ENCODE results near the gene GRID2. TPM values are rescaled to one million over a fixed set of nuclear protein-coding genes. Genes with fewer than 3 reads are reported as not detected.

The GRID2 gene
- total RNA-seq, 1 donor: 0.63 TPM

- H3K4me3 ChIP-seq (ENCODE audit: low read depth, low read length): no peak overlapping the region
- DNase-seq (ENCODE audit: low read depth): no peak
- TF ChIP-seq, protein P1, sequence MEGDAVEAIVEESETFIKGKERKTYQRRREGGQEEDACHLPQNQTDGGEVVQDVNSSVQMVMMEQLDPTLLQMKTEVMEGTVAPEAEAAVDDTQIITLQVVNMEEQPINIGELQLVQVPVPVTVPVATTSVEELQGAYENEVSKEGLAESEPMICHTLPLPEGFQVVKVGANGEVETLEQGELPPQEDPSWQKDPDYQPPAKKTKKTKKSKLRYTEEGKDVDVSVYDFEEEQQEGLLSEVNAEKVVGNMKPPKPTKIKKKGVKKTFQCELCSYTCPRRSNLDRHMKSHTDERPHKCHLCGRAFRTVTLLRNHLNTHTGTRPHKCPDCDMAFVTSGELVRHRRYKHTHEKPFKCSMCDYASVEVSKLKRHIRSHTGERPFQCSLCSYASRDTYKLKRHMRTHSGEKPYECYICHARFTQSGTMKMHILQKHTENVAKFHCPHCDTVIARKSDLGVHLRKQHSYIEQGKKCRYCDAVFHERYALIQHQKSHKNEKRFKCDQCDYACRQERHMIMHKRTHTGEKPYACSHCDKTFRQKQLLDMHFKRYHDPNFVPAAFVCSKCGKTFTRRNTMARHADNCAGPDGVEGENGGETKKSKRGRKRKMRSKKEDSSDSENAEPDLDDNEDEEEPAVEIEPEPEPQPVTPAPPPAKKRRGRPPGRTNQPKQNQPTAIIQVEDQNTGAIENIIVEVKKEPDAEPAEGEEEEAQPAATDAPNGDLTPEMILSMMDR (IDR thresholded peaks at IDR 0.05; ENCODE audit: insufficient read depth, low read length): no peak
Measured at GRCh38 chr4:93617606-93618005, 1313.8 kb downstream of the GRID2 start.

DNA sequence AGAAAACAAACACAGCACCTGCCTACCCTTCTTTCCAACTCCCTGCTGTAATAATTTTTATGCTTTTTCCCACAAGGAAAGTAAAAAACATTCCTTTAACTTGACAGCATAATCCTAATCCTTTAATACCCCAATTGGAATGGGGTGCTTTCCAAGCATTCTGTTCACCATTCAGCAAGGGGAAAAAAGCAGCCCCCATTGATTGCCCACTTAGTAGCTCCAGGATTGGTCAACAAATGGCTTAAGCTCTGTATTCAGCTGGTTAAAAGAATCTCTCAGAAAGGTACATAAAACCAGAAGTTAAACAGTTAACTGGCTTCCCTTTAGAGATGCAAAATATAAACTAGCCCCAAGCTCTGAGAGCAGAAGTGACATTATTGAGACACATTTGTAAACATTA is 1330.0 kb downstream of the GRID2 start:
- TF ChIP-seq, protein P1 (IDR thresholded peaks at IDR 0.05; ENCODE audit: insufficient read depth, low read length): no peak
- no peak for DNase-seq (ENCODE audit: low read depth)
- no peak overlapping the region for H3K4me3 ChIP-seq (ENCODE audit: low read depth, low read length)

DNA sequence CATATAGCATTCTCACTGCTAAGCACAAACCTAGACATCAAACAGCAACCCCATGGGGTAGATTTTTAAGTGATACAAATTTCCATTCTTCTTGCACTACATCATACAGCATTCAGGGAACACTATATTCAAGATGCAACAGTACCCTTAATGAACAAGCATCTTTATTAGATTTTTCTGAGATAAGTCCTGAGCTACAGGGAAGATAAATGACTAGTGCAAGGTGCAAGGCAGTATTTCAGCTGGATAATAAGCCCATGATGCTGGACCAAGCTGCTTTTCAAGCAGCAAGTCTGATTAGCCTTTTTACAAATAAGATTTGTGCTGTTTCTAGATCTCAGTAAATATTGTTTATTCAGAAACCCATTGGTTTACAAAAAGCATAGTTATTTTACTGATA is 1332.2 kb downstream of the GRID2 start:
- DNase-seq (ENCODE audit: low read depth): no peak
- TF ChIP-seq, protein P1 (IDR thresholded peaks at IDR 0.05; ENCODE audit: insufficient read depth, low read length): no peak
- H3K4me3 ChIP-seq (ENCODE audit: low read depth, low read length): no peak overlapping the region

GRCh38 chr4:93645120-93645519 is 1341.4 kb downstream of the GRID2 start:
- DNase-seq (ENCODE audit: low read depth): no peak
- TF ChIP-seq, protein P1 (IDR thresholded peaks at IDR 0.05; ENCODE audit: insufficient read depth, low read length): no peak
- no peak overlapping the region for H3K4me3 ChIP-seq (ENCODE audit: low read depth, low read length)

GRCh38 chr4:93646233-93646930 is 1342.6 kb downstream of the GRID2 start:
- no peak for DNase-seq (ENCODE audit: low read depth)
- TF ChIP-seq, protein P1 (IDR thresholded peaks at IDR 0.05; ENCODE audit: insufficient read depth, low read length): no peak
- no peak overlapping the region for H3K4me3 ChIP-seq (ENCODE audit: low read depth, low read length)

DNA sequence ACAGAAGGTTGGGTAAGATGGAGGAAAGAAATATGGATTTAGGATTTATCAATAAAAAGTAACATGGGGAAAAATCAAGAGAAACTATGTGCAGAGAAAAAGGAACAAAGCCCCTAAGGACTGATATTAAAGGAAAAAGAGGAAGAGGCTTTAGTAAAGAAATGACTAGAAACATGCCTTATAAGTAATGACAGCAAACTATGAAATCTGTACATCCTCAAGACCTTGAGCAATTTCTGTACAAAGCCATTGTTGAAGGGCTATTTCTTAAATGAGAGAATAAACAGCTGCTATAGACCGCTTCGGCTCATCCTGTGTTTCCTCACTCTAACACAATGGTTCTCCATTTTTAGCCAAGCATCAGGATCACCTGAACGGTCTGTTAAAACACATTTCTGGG is 1344.5 kb downstream of the GRID2 start:
- H3K4me3 ChIP-seq (ENCODE audit: low read depth, low read length): no peak overlapping the region
- TF ChIP-seq, protein P1 (IDR thresholded peaks at IDR 0.05; ENCODE audit: insufficient read depth, low read length): no peak
- no peak for DNase-seq (ENCODE audit: low read depth)

GRCh38 chr4:93649828-93650227 is 1346.1 kb downstream of the GRID2 start:
- H3K4me3 ChIP-seq (ENCODE audit: low read depth, low read length): no peak overlapping the region
- no peak for DNase-seq (ENCODE audit: low read depth)
- TF ChIP-seq, protein P1 (IDR thresholded peaks at IDR 0.05; ENCODE audit: insufficient read depth, low read length): no peak

All from fibroblast of the aortic adventitia (primary cell).